T-helper 2 cell treated with Interferon-gamma antibody and Interleukin-4, amounts not matched to agents 100 ng/mL and 5 ng/mL, for 36 hours (primary cell): ENCODE measurements around the gene HPS4. TPM values are rescaled to one million over a fixed set of nuclear protein-coding genes. Genes with fewer than 3 reads are reported as not detected.
"Not testable (repeated sequence)": the region's sequence is repeated elsewhere in the genome, so short reads cannot be mapped to it uniquely, and the experiment has no call there.

Experiments
- intact Hi-C: fragments of 100-400 bp; cut with micrococcal nuclease; formaldehyde crosslinking; loops from one replicate; pipeline ENCODE4 v1.15.1; 2023
- total RNA-seq: library from RNA; stranded (reverse); gene quantifications from 2 replicates; pipeline ENCODE4 v1.2.3, GENCODE V29; 2022

Gene HPS4
- total RNA-seq, 1 donor from 2014 or later: 29.9 TPM

DNA sequence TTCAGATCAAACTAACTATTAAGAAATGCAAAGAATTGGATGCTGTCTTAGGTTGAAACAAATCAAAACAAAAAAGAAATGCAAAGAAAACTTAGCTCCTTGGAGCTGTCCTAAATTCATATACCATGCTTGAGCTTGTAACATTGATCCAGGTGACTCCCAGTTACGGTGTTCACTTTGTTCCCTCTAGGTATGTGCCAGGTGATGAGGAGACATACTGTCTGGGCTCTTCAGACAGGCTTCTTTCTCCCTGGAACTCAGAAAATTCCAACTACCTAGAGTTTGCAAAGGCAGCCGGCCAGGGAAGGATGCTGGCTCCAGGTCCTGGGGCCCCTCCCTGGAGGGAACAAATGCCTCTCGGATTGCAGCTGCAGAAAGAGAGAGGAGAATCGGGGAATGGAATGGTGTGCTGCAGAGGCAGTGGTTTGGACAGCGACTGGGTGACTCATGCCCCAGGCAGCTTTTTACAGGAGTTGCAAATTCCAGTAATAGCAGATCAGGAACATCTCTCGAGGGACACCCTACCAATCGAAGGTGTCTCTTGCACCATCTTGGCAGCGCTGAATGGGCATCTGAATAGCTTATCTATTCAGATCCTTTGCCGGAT lies 66.8 kb downstream of the HPS4 start:
- intact Hi-C loops: no loop called here

- intact Hi-C loops: no loop called here
Observed at GRCh38 chr22:26416256-26416655, 67.3 kb downstream of the HPS4 start.

DNA sequence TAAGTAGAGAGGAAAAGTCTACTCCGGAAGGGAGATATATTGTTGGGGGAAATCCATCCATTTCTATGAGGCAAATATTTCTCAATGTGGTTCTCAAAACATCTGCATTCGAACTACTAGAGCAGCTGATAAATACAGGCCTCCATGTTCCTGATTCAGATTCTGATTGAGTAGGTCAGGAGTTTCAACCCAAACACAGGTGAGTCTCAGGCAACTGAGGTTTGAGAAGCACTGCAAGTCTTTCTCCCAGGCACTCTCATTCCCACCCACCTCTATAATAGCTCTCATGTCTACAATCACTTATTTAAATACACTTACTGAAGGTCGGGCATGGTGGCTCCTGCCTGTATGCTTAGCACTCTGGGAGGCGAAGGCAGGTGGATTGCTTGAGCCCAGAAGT lies 69.2 kb downstream of the HPS4 start:
- intact Hi-C loops: no loop called here

DNA sequence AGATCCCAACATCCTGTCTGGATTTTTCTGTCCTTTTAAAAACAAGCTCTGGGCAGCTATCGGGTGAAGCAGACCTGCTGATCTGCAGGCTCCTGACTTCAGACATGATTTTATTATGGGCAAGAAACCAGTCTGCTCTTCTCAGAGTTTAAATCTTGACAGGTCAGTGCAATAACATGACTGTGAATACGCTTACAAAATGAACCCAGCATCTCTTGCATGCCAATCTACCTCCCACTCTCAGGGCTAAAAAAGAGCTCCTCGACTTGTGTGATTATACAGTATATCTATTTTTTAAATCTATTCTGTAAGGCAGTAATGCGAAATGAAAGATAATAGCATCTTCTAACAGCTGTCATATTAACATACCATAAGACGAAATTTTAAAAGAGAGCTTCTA lies 73.2 kb downstream of the HPS4 start:
- intact Hi-C loops: no loop called here

DNA sequence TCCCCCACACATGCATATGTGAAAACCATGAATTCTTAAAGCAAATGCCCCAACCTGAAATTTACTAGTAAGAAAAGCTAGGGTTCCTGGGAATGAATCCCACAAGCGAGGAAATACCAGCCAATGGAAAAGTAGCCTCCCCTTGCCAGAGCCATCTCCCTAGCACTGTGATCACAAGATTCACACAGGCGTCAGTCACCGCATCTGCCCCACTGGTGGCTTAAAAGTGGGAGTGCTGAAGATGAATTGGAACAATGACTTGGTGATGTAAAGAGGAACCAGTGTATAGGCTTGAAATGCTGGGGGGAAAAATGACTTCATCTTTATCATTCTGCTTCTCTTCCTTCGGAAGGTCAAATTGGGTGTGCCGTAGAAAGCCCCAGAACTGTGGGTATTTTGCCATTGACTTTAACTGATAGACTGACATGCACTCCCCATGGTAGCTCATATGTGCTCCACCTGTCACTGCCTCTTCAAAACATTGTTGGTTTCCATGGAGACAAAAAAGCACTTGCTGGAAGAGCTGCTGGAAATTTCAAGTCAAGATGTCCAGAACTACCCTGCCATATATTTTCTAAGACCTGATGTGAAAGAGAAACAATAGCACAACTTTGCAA lies 73.8 kb downstream of the HPS4 start:
- intact Hi-C loops: no loop called here

DNA sequence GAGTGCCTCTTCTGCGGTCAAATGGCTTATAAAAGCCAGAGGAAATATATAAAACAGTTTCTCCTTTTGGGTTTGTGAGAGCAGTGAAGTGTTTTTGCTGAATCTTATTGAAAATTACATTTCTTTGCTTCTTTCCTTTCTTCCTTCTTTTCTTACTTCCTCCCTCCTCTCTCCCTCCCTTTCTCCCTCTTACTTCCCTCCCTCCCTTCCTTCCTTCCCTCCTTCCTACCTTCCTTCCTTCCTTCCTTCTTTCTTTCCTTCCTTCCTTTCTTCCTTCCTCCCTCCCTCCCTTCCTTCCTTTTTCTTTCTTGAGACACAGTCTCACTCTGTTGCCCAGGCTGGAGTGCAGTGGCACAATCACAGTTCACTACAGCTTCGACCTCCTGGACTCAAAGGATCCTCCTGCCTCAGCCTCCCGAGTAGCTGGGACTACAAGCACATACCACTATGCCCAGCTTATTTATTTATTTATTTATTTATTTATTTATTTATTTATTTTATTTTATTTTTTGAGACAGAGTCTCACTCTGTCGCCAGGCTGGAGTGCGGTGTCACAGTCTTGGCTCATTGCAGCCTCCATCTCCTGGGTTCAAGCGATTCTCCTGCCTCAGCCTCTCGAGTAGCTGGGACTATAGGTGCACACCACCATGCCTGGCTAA lies 74.9 kb downstream of the HPS4 start:
- intact Hi-C loops: not testable (repeated sequence)

GRCh38 chr22:26406118-26406517 lies 77.5 kb downstream of the HPS4 start:
- intact Hi-C loops: no loop called here

GRCh38 chr22:26404851-26405421 lies 78.6 kb downstream of the HPS4 start:
- intact Hi-C loops: no loop called here

GRCh38 chr22:26401726-26402125 lies 81.9 kb downstream of the HPS4 start:
- intact Hi-C loops: no loop called here

Other genes with a start within 250 kb of the HPS4 start
- 13.7 and 14.1 TPM in 2 replicates for gene ASPHD2, start 54.5 kb downstream of the HPS4 start, total RNA-seq
- gene SRRD, start 94 bp upstream of the HPS4 start, total RNA-seq: 21.8 and 23.4 TPM in 2 replicates
- gene TFIP11, start 28.7 kb upstream of the HPS4 start, total RNA-seq: 53.8 and 61.2 TPM in 2 replicates
- 19.3 and 20.0 TPM in 2 replicates for gene TPST2, start 106.3 kb upstream of the HPS4 start, total RNA-seq
- gene CRYBB1, start 134.2 kb upstream of the HPS4 start, total RNA-seq: not detected in 2 replicates
- not detected in 2 replicates for gene CRYBA4, start 138.2 kb upstream of the HPS4 start, total RNA-seq
- 47.8 and 50.1 TPM in 2 replicates for gene MIAT, start 173.8 kb upstream of the HPS4 start, total RNA-seq